K562 (cell line): ENCODE measurements around the gene TRIM68. TPM values are rescaled to one million over a fixed set of nuclear protein-coding genes. Genes with fewer than 3 reads are reported as not detected.
A peak's percentile ranks its signal among the peaks of the same experiment; 100 is the strongest.

Source experiments
- COPS2 ChIP-seq: fragments of 450-650 bp; conservative IDR thresholded peaks from 2 replicates; pipeline ENCODE4 v1.6.1; 2016; ENCODE audit warnings: mild to moderate bottlenecking, moderate library complexity
- DDX20 ChIP-seq: fragments of 450-650 bp; IDR thresholded peaks from 2 replicates; pipeline ENCODE4 v1.6.1; 2016; ENCODE audit warnings: missing genetic modification characterization, low read depth, mild to moderate bottlenecking, missing compliant biosample characterization, moderate library complexity
- FOXM1 ChIP-seq, 2 experiments: fragments of 450-650 bp in 1 of 2; sonication (generic) in 1 of 2; formaldehyde crosslinking in 1 of 2; IDR thresholded peaks; 2 replicates each; pipeline versions ENCODE4 v1.6.1 to v1.9.0; 2017 to 2022; ENCODE audit warnings: low read depth in 2 of 2, mild to moderate bottlenecking in 2 of 2, missing genetic modification reagents in 1 of 2, moderate library complexity in 1 of 2
- HMG20B ChIP-seq: fragments of 250-450 bp; sonication (Bioruptor Pico); IDR thresholded peaks from 2 replicates; pipeline ENCODE4 v1.5.0; 2021; ENCODE audit warnings: mild to moderate bottlenecking
- KLF10 ChIP-seq: fragments of 250-450 bp; sonication (Bioruptor Pico); IDR thresholded peaks from 2 replicates; pipeline ENCODE4 v1.6.1; 2021; ENCODE audit warnings: matching md5 sums
- SAFB ChIP-seq: fragments of 200-400 bp; formaldehyde crosslinking; IDR thresholded peaks from 2 replicates; pipeline ENCODE4 v1.6.1; 2017; ENCODE audit warnings: low read depth, low read length, borderline replicate concordance
- SIX5 ChIP-seq, 2 experiments: IDR thresholded peaks; 2 replicates each; pipeline ENCODE4 v1.6.1; 2011; ENCODE audit warnings: low read length in 2 of 2, borderline replicate concordance in 1 of 2, low read depth in 1 of 2, mild to moderate bottlenecking in 1 of 2, moderate library complexity in 1 of 2; ENCODE audit not compliant: insufficient read depth in 1 of 2
- SRSF3 ChIP-seq: fragments of 200-400 bp; formaldehyde crosslinking; IDR thresholded peaks from 2 replicates; pipeline ENCODE4 v1.6.1; 2016; ENCODE audit warnings: mild to moderate bottlenecking, low read length, moderate library complexity; ENCODE audit not compliant: insufficient read depth
- TGIF2 ChIP-seq: sonication (generic); formaldehyde crosslinking; IDR thresholded peaks from 2 replicates; pipeline ENCODE4 v1.8.1; 2022; ENCODE audit warnings: mild to moderate bottlenecking, missing genetic modification reagents, moderate library complexity
- ZC3H4 ChIP-seq: sonication (generic); formaldehyde crosslinking; IDR thresholded peaks from 2 replicates; pipeline ENCODE4 v1.9.0; 2021; ENCODE audit warnings: missing genetic modification reagents, borderline replicate concordance
- ZFP30 ChIP-seq: fragments of 250-450 bp; sonication (Bioruptor Pico); IDR thresholded peaks from 2 replicates; pipeline ENCODE4 v1.8.0; 2022; ENCODE audit warnings: moderate library complexity, mild to moderate bottlenecking, inconsistent platforms, borderline replicate concordance
- ZNF165 ChIP-seq: fragments of 250-450 bp; sonication (Bioruptor Pico); IDR thresholded peaks from 2 replicates; pipeline ENCODE4 v1.4.0; 2020; ENCODE audit warnings: borderline replicate concordance
- ZNF695 ChIP-seq: fragments of 450-650 bp; formaldehyde crosslinking; IDR thresholded peaks from 2 replicates; pipeline ENCODE4 v1.4.0; 2020; ENCODE audit warnings: mild to moderate bottlenecking, moderate library complexity
- ZSCAN32 ChIP-seq: fragments of 450-650 bp; formaldehyde crosslinking; IDR thresholded peaks from 2 replicates; pipeline ENCODE4 v1.4.0; 2020; ENCODE audit warnings: mild to moderate bottlenecking, moderate library complexity
- polyA plus RNA-seq, 8 experiments: library from polyadenylated mRNA; depleted of rRNA in 4 of 8; stranded (reverse) in 5 of 8; unstranded in 3 of 8; fragments of >200 nt; fragmentation: Nextera tagmentation in 2 of 8; fragmentation: Illumina TruSeq in 1 of 8; extraction: Ambion mirVana in 2 of 8; extraction: Trizol in 1 of 8; gene quantifications; 2 replicates each; pipeline versions ENCODE4 v1.2.1 to v1.2.3, GENCODE V29; 2011 to 2014; ENCODE audit warnings: inconsistent platforms in 1 of 8, missing spikeins in 1 of 8
- total RNA-seq, 7 experiments: library from RNA; depleted of rRNA in 6 of 7; stranded (reverse); fragments of >200 nt in 6 of 7; fragmentation: Illumina TruSeq in 2 of 7; extraction: Trizol in 2 of 7; gene quantifications; 2 replicates each; pipeline versions ENCODE4 v1.2.1 to v1.2.3, GENCODE V29; 2011 to 2021; ENCODE audit warnings: low replicate concordance in 1 of 7
- TF ChIP-seq, protein P1 (sequence below), 2 experiments: fragments of 450-650 bp in 1 of 2; sonication (generic) in 1 of 2; formaldehyde crosslinking in 1 of 2; IDR thresholded peaks; 2 replicates each; pipeline versions ENCODE4 v1.7.1 to v1.9.0; 2016 to 2022; ENCODE audit warnings: inconsistent platforms in 1 of 2, mild to moderate bottlenecking in 1 of 2, missing genetic modification reagents in 1 of 2
- TF ChIP-seq, protein P2 (sequence below): fragments of 450-650 bp; IDR thresholded peaks from 2 replicates; pipeline ENCODE4 v1.7.0; 2016; ENCODE audit warnings: borderline replicate concordance

TRIM68 gene
- total and polyA plus RNA-seq, 9 of the 15 experiments (the other 6 are each of a cell fraction or from before 2014, with no cell fraction given): 5.2 to 10.9 (median 7.9) TPM

DNA sequence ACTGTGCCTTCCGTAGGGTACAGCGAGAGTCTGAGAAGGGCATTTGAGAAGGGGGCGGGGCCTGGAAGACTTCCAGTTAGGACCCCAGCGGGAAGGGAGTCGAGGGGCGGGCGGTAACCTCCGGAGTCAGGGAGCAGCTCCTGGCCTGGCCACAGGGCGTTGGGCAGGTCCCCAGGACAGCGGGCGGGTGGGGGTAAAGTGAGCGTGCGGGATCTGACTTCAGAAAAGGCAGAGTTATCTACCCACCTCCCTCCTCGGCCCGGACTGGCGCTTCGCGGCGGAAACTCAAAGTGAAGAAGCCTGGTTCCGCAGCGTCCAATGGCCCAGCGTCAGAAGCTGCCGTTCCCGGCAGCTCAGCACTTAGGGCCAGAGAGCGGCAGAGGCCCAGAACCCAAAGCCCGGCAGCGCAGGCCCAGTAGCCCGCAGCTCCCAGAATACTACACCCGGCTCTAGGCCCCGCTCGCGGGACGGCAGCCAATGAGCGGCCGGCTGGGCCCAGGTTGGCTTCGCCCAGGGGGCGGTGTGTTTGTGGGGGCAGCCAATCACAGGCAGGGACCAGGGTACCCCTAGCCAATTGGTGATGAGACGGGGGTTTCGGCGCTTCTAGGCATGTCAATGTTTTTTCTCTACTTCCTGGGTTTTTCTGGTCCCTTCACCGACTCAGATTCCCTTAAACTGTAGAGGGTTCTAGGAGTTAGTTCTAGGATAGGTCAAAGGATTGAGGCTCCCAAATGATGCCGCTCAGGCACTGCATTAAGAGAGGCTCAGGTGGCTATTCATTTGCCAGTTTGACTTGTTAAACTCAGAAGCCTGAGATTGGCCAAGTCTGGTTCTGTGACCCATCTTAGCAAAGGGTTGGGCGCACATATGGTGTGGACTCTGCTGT is at the start of gene TRIM68 (continued):
- no peak for TF ChIP-seq SRSF3
- no peak for TF ChIP-seq ZNF165 (CRISPR knock-in tag)
- TF ChIP-seq ZSCAN32 (CRISPR knock-in tag): no peak
- peak; percentile 47; the same call in 1 of the 2 replicates for TF ChIP-seq FOXM1 (IDR thresholded peaks at IDR 0.05; ENCODE audit: low read depth)
- no peak for TF ChIP-seq FOXM1 (CRISPR knock-in tag; IDR thresholded peaks at IDR 0.05; ENCODE audit: low read depth)
- TF ChIP-seq, protein P1, sequence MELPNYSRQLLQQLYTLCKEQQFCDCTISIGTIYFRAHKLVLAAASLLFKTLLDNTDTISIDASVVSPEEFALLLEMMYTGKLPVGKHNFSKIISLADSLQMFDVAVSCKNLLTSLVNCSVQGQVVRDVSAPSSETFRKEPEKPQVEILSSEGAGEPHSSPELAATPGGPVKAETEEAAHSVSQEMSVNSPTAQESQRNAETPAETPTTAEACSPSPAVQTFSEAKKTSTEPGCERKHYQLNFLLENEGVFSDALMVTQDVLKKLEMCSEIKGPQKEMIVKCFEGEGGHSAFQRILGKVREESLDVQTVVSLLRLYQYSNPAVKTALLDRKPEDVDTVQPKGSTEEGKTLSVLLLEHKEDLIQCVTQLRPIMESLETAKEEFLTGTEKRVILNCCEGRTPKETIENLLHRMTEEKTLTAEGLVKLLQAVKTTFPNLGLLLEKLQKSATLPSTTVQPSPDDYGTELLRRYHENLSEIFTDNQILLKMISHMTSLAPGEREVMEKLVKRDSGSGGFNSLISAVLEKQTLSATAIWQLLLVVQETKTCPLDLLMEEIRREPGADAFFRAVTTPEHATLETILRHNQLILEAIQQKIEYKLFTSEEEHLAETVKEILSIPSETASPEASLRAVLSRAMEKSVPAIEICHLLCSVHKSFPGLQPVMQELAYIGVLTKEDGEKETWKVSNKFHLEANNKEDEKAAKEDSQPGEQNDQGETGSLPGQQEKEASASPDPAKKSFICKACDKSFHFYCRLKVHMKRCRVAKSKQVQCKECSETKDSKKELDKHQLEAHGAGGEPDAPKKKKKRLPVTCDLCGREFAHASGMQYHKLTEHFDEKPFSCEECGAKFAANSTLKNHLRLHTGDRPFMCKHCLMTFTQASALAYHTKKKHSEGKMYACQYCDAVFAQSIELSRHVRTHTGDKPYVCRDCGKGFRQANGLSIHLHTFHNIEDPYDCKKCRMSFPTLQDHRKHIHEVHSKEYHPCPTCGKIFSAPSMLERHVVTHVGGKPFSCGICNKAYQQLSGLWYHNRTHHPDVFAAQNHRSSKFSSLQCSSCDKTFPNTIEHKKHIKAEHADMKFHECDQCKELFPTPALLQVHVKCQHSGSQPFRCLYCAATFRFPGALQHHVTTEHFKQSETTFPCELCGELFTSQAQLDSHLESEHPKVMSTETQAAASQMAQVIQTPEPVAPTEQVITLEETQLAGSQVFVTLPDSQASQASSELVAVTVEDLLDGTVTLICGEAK (IDR thresholded peaks at IDR 0.05): 0 out of 2 replicates have a peak, but pooled peaks have one; percentile 3
- TF ChIP-seq, protein P1 (CRISPR knock-in tag; IDR thresholded peaks at IDR 0.05): no peak
- TF ChIP-seq HMG20B (CRISPR knock-in tag): no peak
- no peak for TF ChIP-seq TGIF2 (CRISPR knock-in tag)
- no peak for TF ChIP-seq ZC3H4 (CRISPR knock-in tag)
- TF ChIP-seq DDX20 (tag): no peak
- no peak for TF ChIP-seq KLF10 (CRISPR knock-in tag)
- TF ChIP-seq SIX5 (IDR thresholded peaks at IDR 0.05; ENCODE audit: borderline replicate concordance in 1 of 2, insufficient read depth in 1 of 2, low read depth in 1 of 2, low read length in 2 of 2): no peak
- TF ChIP-seq COPS2: no peak
- TF ChIP-seq, protein P2, sequence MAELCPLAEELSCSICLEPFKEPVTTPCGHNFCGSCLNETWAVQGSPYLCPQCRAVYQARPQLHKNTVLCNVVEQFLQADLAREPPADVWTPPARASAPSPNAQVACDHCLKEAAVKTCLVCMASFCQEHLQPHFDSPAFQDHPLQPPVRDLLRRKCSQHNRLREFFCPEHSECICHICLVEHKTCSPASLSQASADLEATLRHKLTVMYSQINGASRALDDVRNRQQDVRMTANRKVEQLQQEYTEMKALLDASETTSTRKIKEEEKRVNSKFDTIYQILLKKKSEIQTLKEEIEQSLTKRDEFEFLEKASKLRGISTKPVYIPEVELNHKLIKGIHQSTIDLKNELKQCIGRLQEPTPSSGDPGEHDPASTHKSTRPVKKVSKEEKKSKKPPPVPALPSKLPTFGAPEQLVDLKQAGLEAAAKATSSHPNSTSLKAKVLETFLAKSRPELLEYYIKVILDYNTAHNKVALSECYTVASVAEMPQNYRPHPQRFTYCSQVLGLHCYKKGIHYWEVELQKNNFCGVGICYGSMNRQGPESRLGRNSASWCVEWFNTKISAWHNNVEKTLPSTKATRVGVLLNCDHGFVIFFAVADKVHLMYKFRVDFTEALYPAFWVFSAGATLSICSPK: no peak
- TF ChIP-seq ZNF695 (CRISPR knock-in tag): no peak
- no peak for TF ChIP-seq SAFB
- no peak for TF ChIP-seq ZFP30 (CRISPR knock-in tag)
